GM15510 (cell line): ENCODE data around the gene RNASEH2A.

Experiments used
- POLR2A ChIP-seq: IDR thresholded peaks from 3 replicates; pipeline ENCODE4 v1.6.1; 2011; ENCODE audit warnings: borderline replicate concordance; ENCODE audit not compliant: insufficient read length; ENCODE audit errors: extremely low read depth

RNASEH2A gene

GRCh38 chr19:12843999-12844732 is 37.8 kb downstream of the RNASEH2A start:
- TF ChIP-seq POLR2A: no peak

GRCh38 chr19:12847159-12848139 is 41.1 kb downstream of the RNASEH2A start:
- TF ChIP-seq POLR2A: no peak

GRCh38 chr19:12856653-12857052 is 50.3 kb downstream of the RNASEH2A start:
- TF ChIP-seq POLR2A: no peak

DNA sequence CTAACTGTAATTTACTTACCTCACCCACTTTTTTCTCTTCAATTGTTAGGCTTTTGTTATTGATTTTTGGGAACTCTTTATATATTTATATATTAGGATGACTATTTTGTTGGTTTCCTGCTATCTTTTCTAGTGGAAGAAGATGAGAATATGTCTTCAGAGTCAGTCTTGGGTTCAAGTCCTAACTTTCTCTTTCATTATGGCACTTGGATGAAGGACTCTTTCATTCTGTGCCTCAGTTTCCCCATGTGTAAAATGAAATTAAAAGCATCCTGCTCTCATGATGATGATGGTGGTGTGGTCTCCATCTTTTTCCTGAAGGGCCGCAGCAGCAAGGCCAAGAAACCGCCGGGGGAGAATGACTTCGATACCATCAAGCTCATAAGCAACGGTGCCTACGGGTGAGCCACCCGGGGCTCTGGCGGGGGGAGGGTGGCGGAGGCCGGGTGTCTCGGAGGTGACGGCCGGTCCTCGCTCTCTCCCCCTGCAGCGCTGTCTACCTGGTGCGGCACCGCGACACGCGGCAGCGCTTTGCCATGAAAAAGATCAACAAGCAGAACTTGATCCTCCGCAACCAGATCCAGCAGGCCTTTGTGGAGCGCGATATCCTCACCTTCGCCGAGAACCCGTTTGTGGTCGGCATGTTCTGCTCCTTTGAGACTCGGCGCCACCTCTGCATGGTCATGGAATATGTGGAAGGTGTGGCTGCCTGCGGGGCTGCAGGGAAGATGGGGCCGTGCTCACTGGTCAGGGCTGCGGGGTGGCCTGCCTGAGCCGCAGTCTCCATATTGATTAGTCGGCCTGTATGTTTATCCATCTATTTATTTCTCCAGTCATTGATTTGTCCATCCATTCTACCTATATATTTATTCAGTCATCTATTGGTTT is 51.9 kb downstream of the RNASEH2A start:
- no peak for TF ChIP-seq POLR2A

GRCh38 chr19:12859546-12859945 is 53.2 kb downstream of the RNASEH2A start:
- no peak for TF ChIP-seq POLR2A
